ENCODE measurements around the gene ANKMY1. TPM values are rescaled to one million over a fixed set of nuclear protein-coding genes. Genes with fewer than 3 reads are reported as not detected.

The ANKMY1 gene
- total and polyA plus RNA-seq, 2 of the 13 experiments (the other 11 are each of a cell fraction or from before 2014, with no cell fraction given) = 11.7 to 18.8 TPM

DNA sequence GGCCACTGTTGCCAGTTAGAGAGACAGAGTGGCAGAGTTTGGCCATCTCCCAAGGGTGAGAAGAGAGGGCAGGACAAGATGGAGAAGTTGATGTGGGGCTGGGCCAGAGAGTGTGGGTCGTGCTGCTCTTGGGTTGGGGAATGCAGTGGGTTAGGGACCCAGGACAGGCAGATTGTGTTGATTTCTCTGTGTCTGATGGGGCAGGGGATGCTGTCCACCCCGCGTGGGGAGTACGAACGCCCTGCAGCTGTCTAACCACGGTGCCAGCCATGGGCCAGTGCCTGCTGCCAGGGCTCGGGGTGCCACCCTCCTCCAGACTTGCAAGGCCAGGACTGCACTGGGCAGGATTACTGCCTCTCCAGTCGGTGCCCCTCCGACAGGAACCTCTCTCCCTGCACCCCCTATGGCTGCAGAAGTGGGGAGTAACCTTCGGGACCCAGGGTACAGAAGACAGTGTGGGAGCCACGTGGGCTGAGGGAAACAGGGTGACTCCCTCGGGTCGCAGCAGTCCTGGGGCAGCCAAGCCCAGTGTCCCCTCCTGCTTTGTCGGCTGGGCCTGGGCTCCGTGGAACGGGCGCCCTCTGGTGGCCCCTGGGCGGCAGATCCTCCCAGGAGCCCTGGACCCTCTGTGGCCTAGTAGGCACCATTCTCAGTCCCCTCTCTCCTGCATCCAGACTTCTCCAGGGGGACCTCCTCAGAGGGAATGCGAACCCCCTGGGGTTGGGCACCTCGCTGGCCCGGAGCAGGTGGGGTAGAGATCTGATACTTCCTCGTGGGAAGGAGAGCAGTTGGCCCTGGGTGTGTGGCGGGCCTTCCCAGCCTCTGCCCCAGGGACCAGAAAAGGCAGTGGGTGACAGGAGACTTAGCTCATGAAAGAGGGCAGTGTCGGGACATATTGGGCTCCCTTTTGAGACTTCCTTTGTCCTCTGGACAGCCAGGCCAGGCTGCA, 119.7 kb downstream of the ANKMY1 start (continued):
- TF ChIP-seq SIN3A (IDR thresholded peaks at IDR 0.05; ENCODE audit: borderline replicate concordance, low read depth, low read length) (no peak), ZNF160 (CRISPR knock-in tag; IDR thresholded peaks at IDR 0.05) (no peak), ZNF235 (CRISPR knock-in tag; IDR thresholded peaks at IDR 0.05; ENCODE audit: borderline replicate concordance) (no peak), MAZ (IDR thresholded peaks at IDR 0.05; ENCODE audit: borderline replicate concordance, low read depth, low read length) (peak; percentile 49; the same call in 1 of the 2 replicates), MAZ (CRISPR knock-in tag; IDR thresholded peaks at IDR 0.05; ENCODE audit: low read depth) (no peak), XRCC5 (optimal IDR thresholded peaks at IDR 0.05; ENCODE audit: low read length) (peak; percentile 98), ZNF180 (CRISPR knock-in tag; IDR thresholded peaks at IDR 0.05; ENCODE audit: borderline replicate concordance, low read depth) (no peak), ZFP90 (CRISPR knock-in tag; IDR thresholded peaks at IDR 0.05; ENCODE audit: borderline replicate concordance) (peak; percentile 40; the same call in 1 of the 2 replicates), TSC22D2 (CRISPR knock-in tag; IDR thresholded peaks at IDR 0.05; ENCODE audit: borderline replicate concordance) (peak; percentile 68; the same call in 1 of the 2 replicates), ZFX (CRISPR knock-in tag; IDR thresholded peaks at IDR 0.05; ENCODE audit: low read depth) (peak; percentile 56; the same call in 1 of the 2 replicates), ZNF574 (CRISPR knock-in tag; IDR thresholded peaks at IDR 0.05) (peak; percentile 43; the same call in 1 of the 2 replicates), FOSL1 (CRISPR knock-in tag; IDR thresholded peaks at IDR 0.05; ENCODE audit: borderline replicate concordance) (no peak), ZNF572 (CRISPR knock-in tag; IDR thresholded peaks at IDR 0.05) (peak; percentile 91), ZNF501 (CRISPR knock-in tag; IDR thresholded peaks at IDR 0.05) (0 out of 2 replicates have a peak, but pooled peaks have one; percentile 60), HOXA3 (CRISPR knock-in tag; IDR thresholded peaks at IDR 0.05) (peak; percentile 55), SP5 (CRISPR knock-in tag; IDR thresholded peaks at IDR 0.05; ENCODE audit: borderline replicate concordance, low read depth) (no peak), RORA (CRISPR knock-in tag; IDR thresholded peaks at IDR 0.05) (no peak), ZNF597 (CRISPR knock-in tag; IDR thresholded peaks at IDR 0.05) (0 out of 2 replicates have a peak, but pooled peaks have one; percentile 58), ZSCAN9 (CRISPR knock-in tag; IDR thresholded peaks at IDR 0.05; ENCODE audit: borderline replicate concordance) (no peak), PRDM4 (CRISPR knock-in tag; IDR thresholded peaks at IDR 0.05; ENCODE audit: borderline replicate concordance) (no peak), KAT8 (CRISPR knock-in tag; IDR thresholded peaks at IDR 0.05) (0 out of 2 replicates have a peak, but pooled peaks have one; percentile 16), KLF13 (CRISPR knock-in tag; IDR thresholded peaks at IDR 0.05) (no peak), FOXC1 (CRISPR knock-in tag; IDR thresholded peaks at IDR 0.05; ENCODE audit: borderline replicate concordance) (peak; percentile 42; the same call in 1 of the 2 replicates)

Measured in HepG2 (cell line).